Upper lobe of left lung (tissue), 4 donors: Measurements from ENCODE around the gene NACC2.

Experiments used
- CTCF ChIP-seq, 6 experiments: fragments of 450-650 bp in 4 of 6; fragments of 200-600 bp in 2 of 6; sonication (generic) in 2 of 6; IDR thresholded peaks; one replicate each; pipeline ENCODE4 v1.5.1; 2016 to 2019; ENCODE audit warnings: antibody characterized with exemption in 6 of 6
- EP300 ChIP-seq, 4 donors: sonication (generic); formaldehyde crosslinking; IDR thresholded peaks; one replicate each; pipeline ENCODE4 v1.5.1; 2017; ENCODE audit warnings: antibody characterized with exemption in 4 of 4, control low read depth in 2 of 4
- POLR2A ChIP-seq, 4 donors: fragments of 450-650 bp; IDR thresholded peaks; one replicate each; pipeline ENCODE4 v1.5.1; 2016 to 2017; ENCODE audit warnings: antibody characterized with exemption in 4 of 4, mild to moderate bottlenecking in 2 of 4
- POLR2AphosphoS5 ChIP-seq, 2 donors: sonication (generic); formaldehyde crosslinking; IDR thresholded peaks; one replicate each; pipeline ENCODE4 v1.5.1; 2017; ENCODE audit warnings: antibody characterized with exemption in 2 of 2

- TF ChIP-seq CTCF (IDR thresholded peaks at IDR 0.05) (no peak), POLR2AphosphoS5 (IDR thresholded peaks at IDR 0.05) (no peak), POLR2A (IDR thresholded peaks at IDR 0.05) (no peak), EP300 (IDR thresholded peaks at IDR 0.05) (no peak)
Observed at GRCh38 chr9:135963338-135963737, 131.8 kb downstream of the NACC2 start.
